LNCAP (cell line): ENCODE results near the gene ANTXRL.

Experiments
- TF ChIP-seq, protein P1 (sequence below): fragments of 450-650 bp; IDR thresholded peaks from 2 replicates; pipeline ENCODE4 v1.5.1; 2017; ENCODE audit warnings: mild to moderate bottlenecking

Gene ANTXRL

GRCh38 chr10:46286991-46287693 is at the start of gene ANTXRL:
Gene ANTXRL (plus strand): TSS chr10:46286997. CDS start chr10:46287263, 266 bp downstream.
- TF ChIP-seq, protein P1, sequence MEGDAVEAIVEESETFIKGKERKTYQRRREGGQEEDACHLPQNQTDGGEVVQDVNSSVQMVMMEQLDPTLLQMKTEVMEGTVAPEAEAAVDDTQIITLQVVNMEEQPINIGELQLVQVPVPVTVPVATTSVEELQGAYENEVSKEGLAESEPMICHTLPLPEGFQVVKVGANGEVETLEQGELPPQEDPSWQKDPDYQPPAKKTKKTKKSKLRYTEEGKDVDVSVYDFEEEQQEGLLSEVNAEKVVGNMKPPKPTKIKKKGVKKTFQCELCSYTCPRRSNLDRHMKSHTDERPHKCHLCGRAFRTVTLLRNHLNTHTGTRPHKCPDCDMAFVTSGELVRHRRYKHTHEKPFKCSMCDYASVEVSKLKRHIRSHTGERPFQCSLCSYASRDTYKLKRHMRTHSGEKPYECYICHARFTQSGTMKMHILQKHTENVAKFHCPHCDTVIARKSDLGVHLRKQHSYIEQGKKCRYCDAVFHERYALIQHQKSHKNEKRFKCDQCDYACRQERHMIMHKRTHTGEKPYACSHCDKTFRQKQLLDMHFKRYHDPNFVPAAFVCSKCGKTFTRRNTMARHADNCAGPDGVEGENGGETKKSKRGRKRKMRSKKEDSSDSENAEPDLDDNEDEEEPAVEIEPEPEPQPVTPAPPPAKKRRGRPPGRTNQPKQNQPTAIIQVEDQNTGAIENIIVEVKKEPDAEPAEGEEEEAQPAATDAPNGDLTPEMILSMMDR: no peak

DNA sequence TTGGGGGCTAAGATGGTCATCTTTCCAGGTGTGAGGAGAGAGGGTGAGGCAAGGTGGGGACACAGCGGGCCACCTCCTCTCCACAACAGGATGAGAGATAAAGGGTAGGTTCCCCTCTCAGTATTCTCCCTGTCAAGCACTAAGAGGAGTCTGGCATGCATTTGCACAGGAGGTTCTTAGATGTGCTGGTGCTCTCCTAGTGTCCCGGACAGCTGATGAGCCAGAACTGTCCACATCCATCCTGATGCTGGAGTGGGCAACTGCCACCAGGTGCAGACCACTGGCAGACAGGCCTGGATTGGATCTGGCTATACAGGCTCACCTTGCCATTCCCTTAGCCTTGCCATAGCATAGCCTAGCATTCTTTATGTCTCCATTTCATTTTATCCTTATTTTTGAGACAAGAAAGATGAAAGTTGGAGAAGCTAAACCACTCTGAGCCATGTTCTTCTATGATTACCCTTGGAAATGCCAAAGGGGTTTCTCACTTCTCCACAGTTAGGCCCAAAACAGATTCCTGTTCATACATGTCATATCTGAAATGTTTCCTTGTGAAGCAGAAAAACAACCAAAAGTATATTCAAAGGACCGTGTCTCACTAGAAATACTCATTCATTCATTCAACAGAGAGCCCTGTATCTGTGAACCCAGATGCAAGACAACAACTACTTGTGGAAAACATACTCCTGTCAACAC is 48.8 kb upstream of the ANTXRL start:
- TF ChIP-seq, protein P1: no peak

GRCh38 chr10:46239247-46239646 is 47.5 kb upstream of the ANTXRL start:
- TF ChIP-seq, protein P1: no peak

DNA sequence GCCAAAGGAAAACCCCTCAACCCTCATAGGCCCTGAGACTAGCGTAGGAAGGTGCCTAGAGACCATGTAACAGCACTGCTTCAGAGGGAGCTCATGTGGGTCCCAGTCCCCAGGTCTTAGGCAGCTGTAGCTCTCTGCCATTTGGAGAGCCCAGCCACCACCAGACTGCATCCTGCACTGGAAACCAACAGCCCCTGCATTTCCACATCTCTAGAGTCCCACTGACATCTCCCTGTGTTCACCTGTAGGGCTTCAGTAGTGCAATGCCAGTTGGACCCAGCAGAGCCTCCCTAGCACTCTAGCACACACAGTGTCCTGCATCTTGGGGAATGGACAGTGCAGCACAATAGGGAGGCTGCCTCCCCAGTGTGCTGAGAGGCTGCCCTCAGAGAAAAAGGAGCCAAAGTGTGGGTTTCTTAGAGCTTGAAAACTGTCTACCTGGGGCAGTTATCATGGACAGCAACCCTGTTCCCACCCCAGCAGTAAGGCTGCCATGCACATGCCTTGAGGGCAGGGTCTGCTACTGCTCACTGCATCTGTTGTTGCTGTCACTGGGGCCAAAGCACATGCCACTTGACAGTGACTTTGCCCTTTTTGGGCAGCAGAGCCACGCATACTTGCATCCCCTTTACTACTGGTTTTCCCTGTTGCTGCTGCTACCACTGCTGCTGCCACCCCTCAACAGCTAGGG is 46.7 kb upstream of the ANTXRL start:
- TF ChIP-seq, protein P1: no peak

DNA sequence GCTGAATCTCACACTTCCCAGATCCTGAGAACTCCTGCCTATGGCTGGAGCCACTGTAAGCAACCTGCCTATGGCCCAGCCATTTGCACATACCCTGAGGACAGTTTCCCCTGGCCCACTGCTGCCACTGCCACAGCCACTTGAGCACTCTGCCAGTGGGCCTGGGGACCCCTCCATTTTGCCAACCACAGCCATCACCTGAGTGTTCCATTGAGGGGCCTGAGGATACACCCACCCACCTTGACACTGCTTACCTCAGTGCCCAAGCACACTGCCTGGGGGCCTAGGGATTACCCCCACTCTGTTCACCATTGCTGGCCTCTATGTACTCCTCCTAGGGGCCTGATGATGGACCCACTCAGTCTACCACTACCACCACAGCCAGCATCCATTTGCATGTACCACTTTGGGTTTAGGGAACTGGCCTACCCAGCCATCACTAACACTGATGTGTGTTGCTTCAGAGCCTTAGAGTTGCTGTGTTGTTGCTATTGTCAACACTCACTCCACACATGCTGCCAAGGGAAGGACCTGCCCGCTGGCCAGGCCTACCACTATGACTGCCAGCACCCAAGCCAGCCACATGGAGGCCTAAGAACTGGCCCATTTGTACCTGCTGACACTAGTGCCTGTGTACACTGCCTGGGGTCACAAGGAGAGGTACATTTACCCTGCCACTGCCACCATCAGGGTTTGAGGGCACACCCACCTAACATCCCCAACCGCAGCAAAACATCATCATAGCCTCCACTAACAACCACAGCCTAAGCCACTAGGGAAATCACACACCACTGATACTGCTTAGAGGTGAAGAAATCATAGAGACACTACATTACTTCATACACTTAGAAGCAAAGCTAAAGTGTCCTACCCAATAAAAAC is 45.9 kb upstream of the ANTXRL start:
- TF ChIP-seq, protein P1: no peak

DNA sequence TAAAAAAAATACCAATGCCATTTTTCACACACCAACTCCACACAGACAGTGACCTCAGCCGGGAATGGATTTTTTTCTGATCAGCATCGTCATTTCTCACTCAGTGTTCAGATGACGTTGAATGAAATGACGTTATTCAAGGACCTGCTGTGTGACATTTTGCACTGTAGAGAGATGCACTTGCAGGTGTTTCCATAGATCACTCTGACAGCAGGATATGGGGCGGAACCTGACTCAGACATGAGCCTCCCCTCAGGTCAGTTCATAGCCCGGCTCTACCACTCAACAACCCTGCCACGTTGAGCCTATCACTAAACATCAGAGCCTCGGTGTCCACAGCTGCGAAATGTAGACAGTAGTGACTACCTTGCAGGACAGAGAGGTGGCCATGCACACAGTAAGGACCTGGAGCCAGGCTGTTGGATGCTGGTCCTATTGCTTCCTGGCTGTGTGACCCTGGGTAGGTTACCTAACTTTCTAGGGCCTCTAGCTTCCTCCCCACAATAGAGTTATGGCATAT is 41.4 kb upstream of the ANTXRL start:
- TF ChIP-seq, protein P1: no peak

DNA sequence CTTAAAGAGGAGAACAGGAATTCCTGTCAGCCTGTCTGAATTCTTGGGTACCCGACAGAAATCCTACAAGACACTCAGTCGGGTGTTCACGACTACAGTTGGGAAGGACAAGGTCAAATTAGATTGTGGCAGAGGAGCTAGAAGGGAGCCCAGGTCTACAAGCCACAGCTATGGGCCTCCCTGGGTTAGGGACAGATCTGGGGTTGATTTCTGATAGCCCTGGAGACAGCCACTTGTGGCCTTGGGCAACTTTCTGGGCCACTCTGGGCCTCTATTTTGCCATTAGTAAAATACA is 39.7 kb upstream of the ANTXRL start:
- TF ChIP-seq, protein P1: no peak
